Ishikawa (cell line): Measurements from ENCODE around the gene CPNE9.

Experiments
- CEBPB ChIP-seq: IDR thresholded peaks from 2 replicates; pipeline ENCODE4 v1.6.1; 2012
- CREB1 ChIP-seq: IDR thresholded peaks from 2 replicates; pipeline ENCODE4 v1.6.1; 2012; ENCODE audit warnings: low read depth
- EGR1 ChIP-seq: IDR thresholded peaks from 2 replicates; pipeline ENCODE4 v1.6.1; 2012
- EP300 ChIP-seq: IDR thresholded peaks from 2 replicates; pipeline ENCODE4 v1.6.1; 2012; ENCODE audit warnings: borderline replicate concordance
- MAX ChIP-seq: IDR thresholded peaks from 2 replicates; pipeline ENCODE4 v1.6.1; 2012
- NFIC ChIP-seq: IDR thresholded peaks from 2 replicates; pipeline ENCODE4 v1.6.1; 2012
- RAD21 ChIP-seq: IDR thresholded peaks from 2 replicates; pipeline ENCODE4 v1.6.1; 2012; ENCODE audit warnings: low read depth
- REST ChIP-seq: IDR thresholded peaks from 2 replicates; pipeline ENCODE4 v1.6.1; 2012; ENCODE audit warnings: low read depth, mild to moderate bottlenecking
- TAF1 ChIP-seq: IDR thresholded peaks from 2 replicates; pipeline ENCODE4 v1.6.1; 2012; ENCODE audit warnings: low read depth, mild to moderate bottlenecking
- TCF12 ChIP-seq: IDR thresholded peaks from 2 replicates; pipeline ENCODE4 v1.6.1; 2012; ENCODE audit warnings: low read depth
- TEAD4 ChIP-seq: IDR thresholded peaks from 2 replicates; pipeline ENCODE4 v1.6.1; 2012
- YY1 ChIP-seq: IDR thresholded peaks from 2 replicates; pipeline ENCODE4 v1.6.1; 2012; ENCODE audit warnings: low read depth

- no peak for TF ChIP-seq EP300
- TF ChIP-seq TCF12: no peak
- TF ChIP-seq EGR1: no peak
- TF ChIP-seq CEBPB: no peak
- TF ChIP-seq TAF1: no peak
- no peak for TF ChIP-seq YY1
- TF ChIP-seq REST: no peak
- TF ChIP-seq RAD21: no peak
- TF ChIP-seq TEAD4: no peak
- TF ChIP-seq MAX: no peak
- no peak for TF ChIP-seq NFIC
- no peak for TF ChIP-seq CREB1
Measured at GRCh38 chr3:9659849-9660248, 43.8 kb upstream of the CPNE9 start.
